ENCODE data around the gene BCAS4. TPM values are rescaled to one million over a fixed set of nuclear protein-coding genes. Genes with fewer than 3 reads are reported as not detected.
"Not testable (repeated sequence)": the region's sequence is repeated elsewhere in the genome, so short reads cannot be mapped to it uniquely, and the experiment has no call there.

The BCAS4 gene
- total RNA-seq, 4 donors from 2014 or later = 6.6 to 15.7 (median 13.1) TPM

DNA sequence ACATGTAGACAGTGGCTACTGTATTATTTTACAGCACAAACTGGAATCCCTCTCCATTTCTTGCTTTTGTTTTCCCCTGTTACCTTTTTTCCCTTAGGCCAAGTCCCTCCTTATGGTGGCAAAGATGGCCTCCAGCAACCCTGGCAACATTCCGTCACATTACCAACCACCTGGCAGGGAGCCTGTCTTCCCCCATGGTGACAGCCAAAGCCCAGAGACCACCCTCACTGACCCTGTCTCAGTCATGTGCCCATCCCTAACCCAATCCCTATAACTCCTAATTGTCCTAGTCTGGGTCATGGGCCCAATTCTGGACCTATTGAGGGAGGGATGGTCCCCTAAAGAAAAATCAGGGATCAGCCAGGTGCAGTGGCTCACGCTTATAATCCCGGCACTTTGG, 35.9 kb upstream of the BCAS4 start:
- H3K27ac ChIP-seq = no peak overlapping the region
- H3K9me3 ChIP-seq = no peaks in the 10 kb centered on the region
- H3K27me3 ChIP-seq = no peaks in the 10 kb centered on the region
- peaks cover 19 to 30% of the 10 kb centered on the region in 2 donors for H3K4me1 ChIP-seq
- 98 to 99% methylated on average over 3 of the region's 3 CpGs for WGBS, 2 donors
- DNase-seq = no peak
- TF ChIP-seq, protein P1, sequence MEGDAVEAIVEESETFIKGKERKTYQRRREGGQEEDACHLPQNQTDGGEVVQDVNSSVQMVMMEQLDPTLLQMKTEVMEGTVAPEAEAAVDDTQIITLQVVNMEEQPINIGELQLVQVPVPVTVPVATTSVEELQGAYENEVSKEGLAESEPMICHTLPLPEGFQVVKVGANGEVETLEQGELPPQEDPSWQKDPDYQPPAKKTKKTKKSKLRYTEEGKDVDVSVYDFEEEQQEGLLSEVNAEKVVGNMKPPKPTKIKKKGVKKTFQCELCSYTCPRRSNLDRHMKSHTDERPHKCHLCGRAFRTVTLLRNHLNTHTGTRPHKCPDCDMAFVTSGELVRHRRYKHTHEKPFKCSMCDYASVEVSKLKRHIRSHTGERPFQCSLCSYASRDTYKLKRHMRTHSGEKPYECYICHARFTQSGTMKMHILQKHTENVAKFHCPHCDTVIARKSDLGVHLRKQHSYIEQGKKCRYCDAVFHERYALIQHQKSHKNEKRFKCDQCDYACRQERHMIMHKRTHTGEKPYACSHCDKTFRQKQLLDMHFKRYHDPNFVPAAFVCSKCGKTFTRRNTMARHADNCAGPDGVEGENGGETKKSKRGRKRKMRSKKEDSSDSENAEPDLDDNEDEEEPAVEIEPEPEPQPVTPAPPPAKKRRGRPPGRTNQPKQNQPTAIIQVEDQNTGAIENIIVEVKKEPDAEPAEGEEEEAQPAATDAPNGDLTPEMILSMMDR (IDR thresholded peaks at IDR 0.05) = no peak
- no peak for TF ChIP-seq POLR2A (IDR thresholded peaks at IDR 0.05)
- H3K36me3 ChIP-seq = no peaks in the 10 kb centered on the region
- intact Hi-C loops (cut with DNase I) = no loop called here
- H3K4me3 ChIP-seq (replicated peaks in 1 of 3) = no peak overlapping the region

DNA sequence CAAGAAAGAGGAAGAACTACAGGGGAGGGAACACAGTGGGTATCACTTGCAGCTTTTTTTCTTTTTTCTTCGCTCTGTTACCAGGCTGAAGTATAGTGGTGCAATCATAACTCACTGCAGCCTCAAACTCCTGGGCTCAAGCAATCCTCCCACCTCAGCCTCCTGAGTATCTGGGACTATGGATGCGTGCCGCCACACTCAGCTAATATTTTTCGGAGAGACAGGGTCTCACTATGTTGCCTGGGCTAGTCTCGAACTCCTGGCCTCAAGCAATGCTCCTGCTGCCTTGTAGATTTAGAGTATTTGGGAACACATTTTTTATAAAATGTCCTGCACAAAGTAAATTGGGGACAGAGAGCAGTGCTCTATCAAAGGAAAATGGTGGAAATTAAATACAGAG, 35.2 kb upstream of the BCAS4 start:
- WGBS, 2 donors = 86 to 88% methylated on average over 5 of the region's 5 CpGs
- TF ChIP-seq, protein P1 (IDR thresholded peaks at IDR 0.05) = no peak
- TF ChIP-seq POLR2A (IDR thresholded peaks at IDR 0.05) = no peak
- no peak overlapping the region for H3K4me3 ChIP-seq (replicated peaks in 1 of 3)
- no peak for DNase-seq
- no peaks in the 10 kb centered on the region for H3K27me3 ChIP-seq
- no peaks in the 10 kb centered on the region for H3K9me3 ChIP-seq
- no peaks in the 10 kb centered on the region for H3K36me3 ChIP-seq
- peaks cover 19 to 30% of the 10 kb centered on the region in 2 donors for H3K4me1 ChIP-seq
- no peak overlapping the region for H3K27ac ChIP-seq
- intact Hi-C loops (cut with DNase I) = no loop called here

DNA sequence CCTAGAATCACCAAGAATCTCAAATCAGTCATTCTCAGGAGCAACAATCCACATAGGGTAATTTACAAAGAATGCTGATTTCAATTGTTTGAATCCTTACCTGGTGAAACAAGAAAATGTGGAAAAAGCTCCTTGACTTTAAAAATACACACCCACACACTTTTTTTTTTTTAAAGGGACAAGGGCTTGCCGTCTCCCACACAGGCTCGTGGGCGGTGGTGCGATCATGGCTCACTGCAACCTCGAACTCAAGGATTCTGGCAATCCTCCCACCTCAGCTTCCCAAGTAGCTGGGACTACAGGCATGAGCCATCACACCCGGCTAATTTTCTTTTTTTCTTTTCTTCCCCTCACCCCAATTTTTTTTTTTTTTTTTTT, 32.8 kb upstream of the BCAS4 start:
- TF ChIP-seq, protein P1 (IDR thresholded peaks at IDR 0.05) = no peak
- no peak for TF ChIP-seq POLR2A (IDR thresholded peaks at IDR 0.05)
- no peaks in the 10 kb centered on the region for H3K27me3 ChIP-seq
- WGBS, 2 donors = 27 to 34% methylated on average over 6 of the region's 6 CpGs
- peaks cover 19 to 30% of the 10 kb centered on the region in 2 donors for H3K4me1 ChIP-seq
- peak overlapping the region; percentile 79 to 83 (median 79) for H3K27ac ChIP-seq
- H3K36me3 ChIP-seq = no peaks in the 10 kb centered on the region
- intact Hi-C loops (cut with DNase I) = no loop called here
- H3K9me3 ChIP-seq = no peaks in the 10 kb centered on the region
- no peak overlapping the region for H3K4me3 ChIP-seq (replicated peaks in 1 of 3)
- DNase-seq = peak; percentile 73 to 82

DNA sequence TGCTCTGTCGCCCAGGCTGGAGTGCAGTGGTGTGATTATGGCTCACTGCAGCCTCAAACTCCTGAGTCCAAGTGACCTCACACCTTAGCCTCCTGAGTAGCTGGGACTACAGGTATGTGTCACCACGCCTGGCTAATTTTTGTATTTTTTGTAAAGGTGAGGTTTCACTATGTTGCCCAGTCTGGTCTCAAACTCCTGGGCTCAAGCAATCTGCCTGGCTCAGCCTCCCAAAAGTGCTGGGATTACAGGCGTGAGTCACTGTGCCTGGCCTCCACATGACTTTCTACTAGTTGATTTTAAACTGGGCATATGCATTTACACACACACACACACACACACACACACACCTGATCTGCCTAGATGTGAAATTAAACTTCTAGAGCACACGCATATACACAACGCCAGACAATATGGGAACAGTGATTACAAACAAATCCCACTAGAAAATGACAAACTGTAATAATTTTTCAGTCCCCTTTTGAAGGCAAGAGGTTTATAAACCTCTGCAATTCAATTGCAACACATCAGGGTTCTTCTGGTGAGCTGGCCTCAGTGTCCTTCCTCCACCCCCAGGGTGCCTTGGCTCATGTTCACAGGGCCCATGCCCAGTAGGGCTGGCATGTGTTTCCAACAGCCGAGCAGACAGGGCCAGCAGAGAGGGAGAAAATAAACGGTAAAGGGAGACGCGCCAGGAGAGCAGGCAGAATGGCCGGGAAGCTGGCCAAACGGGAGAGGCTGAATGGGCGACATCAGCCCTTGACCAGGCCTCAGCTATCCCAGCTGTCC, 32.2 kb upstream of the BCAS4 start:
- WGBS, 2 donors = 42 to 44% methylated on average over 12 of the region's 12 CpGs
- peaks cover 19 to 30% of the 10 kb centered on the region in 2 donors for H3K4me1 ChIP-seq
- intact Hi-C loops (cut with DNase I) = no loop called here
- TF ChIP-seq POLR2A (IDR thresholded peaks at IDR 0.05) = peak in 1 of 2 donors; percentile 22
- TF ChIP-seq, protein P1 (IDR thresholded peaks at IDR 0.05) = peak in 1 of 6 experiments; percentile 13
- DNase-seq = peak; percentile 93 to 96
- H3K9me3 ChIP-seq = no peaks in the 10 kb centered on the region
- no peaks in the 10 kb centered on the region for H3K27me3 ChIP-seq
- no peaks in the 10 kb centered on the region for H3K36me3 ChIP-seq
- peak overlapping the region; percentile 79 to 83 (median 79) for H3K27ac ChIP-seq
- H3K4me3 ChIP-seq (replicated peaks in 1 of 3) = no peak overlapping the region

DNA sequence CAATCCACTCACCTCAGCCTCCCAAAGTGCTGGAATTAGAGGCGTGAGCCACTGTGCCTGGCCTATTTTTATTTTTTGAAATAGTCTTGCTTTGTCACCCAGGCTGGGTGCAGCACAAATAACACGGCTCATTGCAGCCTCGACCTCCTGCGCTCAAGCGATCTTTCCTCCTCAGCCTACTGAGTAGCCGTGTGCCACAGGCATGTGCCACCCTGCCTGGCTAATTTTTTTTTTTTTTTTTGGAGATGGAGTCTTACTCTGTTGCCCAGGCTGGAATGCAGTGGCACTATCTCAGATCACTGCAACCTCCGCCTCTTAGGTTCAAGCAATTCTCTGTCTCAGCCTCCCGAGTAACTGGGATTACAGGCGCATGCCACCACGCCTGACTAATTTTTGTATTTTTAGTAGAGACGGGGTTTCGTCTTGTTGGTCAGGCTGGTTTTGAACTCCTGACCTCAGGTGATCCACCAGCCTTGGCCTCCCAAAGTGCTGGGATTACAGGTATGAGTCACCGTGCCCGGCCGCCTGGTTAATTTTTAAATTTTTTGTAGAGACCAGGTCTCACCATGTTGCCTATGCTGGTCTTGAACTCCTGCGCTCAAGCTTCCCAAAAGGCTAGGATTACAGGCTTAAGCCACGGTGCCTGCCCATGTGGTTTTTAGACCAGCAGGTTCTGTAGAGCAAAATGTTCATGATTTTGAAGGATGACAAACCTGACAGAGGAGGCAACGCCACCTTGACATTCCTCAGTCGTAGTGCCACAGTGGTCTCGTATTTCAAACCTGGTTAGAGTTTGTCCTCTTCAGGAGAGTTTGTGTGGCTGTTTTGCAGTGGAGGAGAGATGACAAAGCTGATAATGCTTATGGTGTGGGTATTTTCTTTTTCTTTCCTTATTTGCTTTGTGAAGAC, 31.1 kb upstream of the BCAS4 start:
- intact Hi-C loops (cut with DNase I); H3K9me3 ChIP-seq; H3K4me3 ChIP-seq (replicated peaks in 1 of 3); H3K27me3 ChIP-seq; H3K36me3 ChIP-seq: not testable (repeated sequence)
- WGBS, 2 donors = 70 to 73% methylated on average over 20 of the region's 20 CpGs
- H3K27ac ChIP-seq = peak overlapping the region; percentile 79 to 83 (median 79)
- DNase-seq = peak in 1 of 2 donors; percentile 12
- H3K4me1 ChIP-seq = peaks cover 19 to 30% of the 10 kb centered on the region in 2 donors

DNA sequence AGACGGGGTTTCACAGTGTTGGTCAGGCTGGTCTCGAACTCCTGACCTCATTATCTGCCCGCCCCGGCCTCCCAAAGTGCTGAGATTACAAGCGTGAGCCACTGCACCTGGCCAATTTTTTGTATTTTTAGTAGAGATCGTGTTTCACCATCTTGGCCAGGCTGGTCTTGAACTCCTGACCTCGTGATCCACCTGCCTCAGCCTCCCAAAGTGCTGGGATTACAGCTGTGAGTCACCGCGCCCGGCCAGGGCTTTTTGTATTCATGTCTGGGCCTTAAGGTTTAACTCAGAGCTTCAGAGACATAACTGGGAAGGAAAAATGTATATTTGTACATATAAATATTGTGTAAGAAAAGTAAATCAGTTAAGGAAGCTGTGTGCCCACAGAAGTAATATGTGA, 29.6 kb upstream of the BCAS4 start:
- DNase-seq; H3K4me3 ChIP-seq (replicated peaks in 1 of 3); H3K27ac ChIP-seq; H3K27me3 ChIP-seq; intact Hi-C loops (cut with DNase I); H3K9me3 ChIP-seq; H3K36me3 ChIP-seq: not testable (repeated sequence)
- 89 to 90% methylated on average over 10 of the region's 10 CpGs for WGBS, 2 donors
- peaks cover 19 to 30% of the 10 kb centered on the region in 2 donors for H3K4me1 ChIP-seq

Data from thyroid gland (tissue), 4 donors.